IPS-20b (cell line): ENCODE measurements around the gene SLC23A3.
"Not testable (repeated sequence)": the region's sequence is repeated elsewhere in the genome, so short reads cannot be mapped to it uniquely, and the experiment has no call there.

ENCODE experiments used
- H3K27ac ChIP-seq: one replicate; pipeline ENCODE4 v1.5.1; 2013; ENCODE audit warnings: low read length
- H3K27me3 ChIP-seq: 2 replicates; pipeline ENCODE4 v1.6.1; 2013; ENCODE audit warnings: mild to moderate bottlenecking, low read length, inconsistent platforms; ENCODE audit not compliant: insufficient read depth
- H3K36me3 ChIP-seq: 2 replicates; pipeline ENCODE4 v1.6.1; 2013; ENCODE audit warnings: low read depth, mild to moderate bottlenecking, inconsistent platforms, low read length, moderate library complexity; ENCODE audit not compliant: insufficient read depth
- H3K4me1 ChIP-seq: 2 replicates; pipeline ENCODE4 v1.6.1; 2013; ENCODE audit warnings: mild to moderate bottlenecking, control low read depth, inconsistent platforms, low read length, moderate library complexity; ENCODE audit not compliant: insufficient read depth
- H3K4me3 ChIP-seq: 2 replicates; pipeline ENCODE4 v1.5.1; 2013; ENCODE audit warnings: mild to moderate bottlenecking, low read length, inconsistent platforms
- H3K9ac ChIP-seq: 2 replicates; pipeline ENCODE4 v1.6.1; 2013; ENCODE audit warnings: low read depth, mild to moderate bottlenecking, inconsistent platforms, low read length, moderate library complexity
- H3K9me3 ChIP-seq: 2 replicates; pipeline ENCODE4 v1.6.1; 2013; ENCODE audit warnings: mild to moderate bottlenecking, low read depth, low read length, inconsistent platforms; ENCODE audit not compliant: insufficient read depth

Gene SLC23A3

DNA sequence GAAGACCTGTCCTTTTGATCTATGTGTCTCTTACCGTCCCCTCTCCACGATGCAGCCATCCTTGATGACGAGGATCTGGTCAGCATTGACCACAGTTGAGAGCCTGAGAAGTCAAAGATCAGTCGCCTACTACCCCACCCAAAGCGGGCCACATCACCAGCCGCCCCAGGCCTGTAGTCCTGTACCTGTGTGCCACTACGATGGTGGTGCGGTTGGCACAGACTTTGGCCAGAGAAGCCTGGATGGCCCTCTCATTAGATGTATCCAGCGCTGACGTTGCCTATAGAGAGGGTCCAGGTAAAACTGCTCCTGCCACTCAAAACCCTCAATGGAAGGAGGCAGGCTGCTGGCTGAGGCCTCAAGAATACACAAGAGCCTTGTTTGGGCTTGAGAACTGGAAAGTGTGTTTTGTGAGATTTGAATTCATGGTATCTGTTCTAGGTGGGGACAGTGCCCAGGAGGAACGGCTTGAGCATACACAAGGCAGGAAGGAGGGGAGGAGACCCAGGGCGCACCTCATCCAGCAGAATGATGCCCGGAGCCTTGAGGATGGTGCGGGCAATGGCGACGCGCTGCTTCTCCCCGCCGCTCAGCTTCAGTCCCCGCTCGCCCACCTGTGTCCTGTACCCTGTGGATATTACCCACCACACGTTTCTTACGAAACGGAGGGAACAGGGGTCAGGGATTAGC, 40.5 kb upstream of the SLC23A3 start:
- peaks cover 64% of the 10 kb centered on the region for H3K36me3 ChIP-seq
- H3K27ac ChIP-seq, result no peak overlapping the region
- no peak overlapping the region for H3K9ac ChIP-seq
- H3K9me3 ChIP-seq, result no peaks in the 10 kb centered on the region
- no peak overlapping the region for H3K4me3 ChIP-seq
- H3K27me3 ChIP-seq, result no peaks in the 10 kb centered on the region
- peaks cover 4% of the 10 kb centered on the region; the same call in 1 of the 2 replicates for H3K4me1 ChIP-seq

DNA sequence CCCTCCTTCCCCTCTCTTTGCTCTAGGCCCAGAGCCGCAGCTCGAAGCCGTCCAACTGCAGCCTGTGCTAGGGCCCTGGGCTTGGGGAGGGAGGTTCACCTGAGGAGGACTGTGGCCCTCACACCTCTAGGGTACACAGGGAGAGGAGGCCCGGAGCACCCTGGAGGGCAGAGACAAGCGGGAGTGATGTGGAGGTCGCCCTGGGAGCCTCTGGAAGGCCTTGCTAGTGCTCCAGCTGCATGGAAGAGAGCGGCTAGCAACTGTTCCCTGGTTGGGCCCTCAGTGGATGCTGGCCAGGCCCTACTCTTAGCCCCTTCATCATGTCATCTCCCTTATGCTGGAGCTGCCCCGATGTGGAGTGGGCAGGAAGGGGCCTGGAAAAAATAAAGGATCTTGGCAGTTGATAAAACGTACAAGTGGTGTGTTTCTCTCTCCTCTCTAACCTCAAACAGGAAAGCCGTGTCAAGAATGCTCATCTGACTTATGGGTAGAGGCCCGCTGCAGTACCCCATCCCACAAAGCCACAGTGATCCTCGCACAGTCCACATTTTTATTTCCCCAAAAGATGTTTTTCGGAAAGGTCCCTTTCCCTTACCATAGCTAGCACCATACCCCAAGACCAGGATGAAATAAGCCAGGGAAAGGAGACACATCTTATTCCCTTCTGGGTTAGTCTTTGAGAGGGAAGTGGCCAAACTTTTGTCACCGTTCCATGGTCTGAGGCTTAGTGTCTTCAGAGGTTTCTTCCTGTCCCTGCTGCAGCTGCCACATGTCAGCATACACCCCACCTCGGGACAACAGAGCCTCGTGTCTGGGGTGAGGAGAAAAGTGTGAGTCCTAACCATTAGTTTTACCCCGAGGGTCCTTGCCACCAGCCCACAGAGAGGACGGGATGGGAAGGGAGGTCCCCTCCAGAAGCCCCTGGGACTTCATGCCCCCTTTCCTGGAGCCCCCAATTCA, 39.7 kb upstream of the SLC23A3 start:
- Histone ChIP-seq H3K4me1 (peaks cover 4% of the 10 kb centered on the region; the same call in 1 of the 2 replicates), H3K9ac (no peak overlapping the region), H3K36me3 (peaks cover 57% of the 10 kb centered on the region), H3K27ac (no peak overlapping the region), H3K9me3 (no peaks in the 10 kb centered on the region), H3K27me3 (no peaks in the 10 kb centered on the region), H3K4me3 (no peak overlapping the region)

DNA sequence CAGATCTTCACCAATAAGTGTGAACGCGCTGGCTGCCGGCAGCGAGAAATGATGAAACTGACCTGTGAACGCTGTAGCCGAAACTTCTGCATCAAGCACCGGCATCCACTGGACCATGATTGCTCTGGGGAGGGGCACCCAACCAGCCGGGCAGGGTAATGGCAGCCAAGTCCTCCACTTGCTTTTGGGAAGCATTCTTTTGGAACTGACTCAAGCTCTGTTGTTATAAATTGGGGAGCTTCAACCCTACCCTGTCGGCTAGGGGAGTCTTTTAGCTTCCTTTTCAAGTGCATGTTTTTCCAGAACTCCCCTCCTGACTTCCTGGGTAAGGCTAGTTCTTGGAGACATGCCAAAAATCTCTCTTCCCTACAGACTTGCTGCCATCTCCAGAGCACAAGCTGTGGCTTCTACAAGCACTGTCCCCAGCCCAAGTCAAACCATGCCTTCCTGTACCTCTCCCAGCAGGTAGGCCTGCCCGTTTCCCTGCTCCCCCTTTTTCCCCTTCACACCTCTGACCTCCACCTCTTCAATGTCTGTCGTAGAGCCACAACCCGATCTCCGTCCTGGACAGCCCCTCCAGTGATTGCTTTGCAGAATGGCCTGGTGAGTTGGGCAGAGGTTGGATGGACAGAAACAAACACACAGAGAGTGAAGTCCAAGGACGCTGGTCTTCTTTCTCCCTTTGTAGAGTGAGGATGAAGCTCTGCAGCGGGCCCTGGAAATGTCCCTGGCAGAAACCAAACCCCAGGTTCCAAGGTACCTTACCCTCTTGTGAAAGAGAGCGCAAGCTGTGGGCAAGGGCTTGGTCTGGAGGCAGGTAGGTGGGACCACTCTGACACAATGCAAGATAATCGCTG, 38.3 kb upstream of the SLC23A3 start:
- Histone ChIP-seq H3K27me3 (no peaks in the 10 kb centered on the region), H3K4me1 (peaks cover 4% of the 10 kb centered on the region; the same call in 1 of the 2 replicates), H3K27ac (no peak overlapping the region), H3K9me3 (no peaks in the 10 kb centered on the region), H3K36me3 (peaks cover 43% of the 10 kb centered on the region; the same call in 1 of the 2 replicates), H3K4me3 (peak overlapping the region; percentile 84; the same call in 1 of the 2 replicates), H3K9ac (peak overlapping the region; percentile 75; the same call in 1 of the 2 replicates)

DNA sequence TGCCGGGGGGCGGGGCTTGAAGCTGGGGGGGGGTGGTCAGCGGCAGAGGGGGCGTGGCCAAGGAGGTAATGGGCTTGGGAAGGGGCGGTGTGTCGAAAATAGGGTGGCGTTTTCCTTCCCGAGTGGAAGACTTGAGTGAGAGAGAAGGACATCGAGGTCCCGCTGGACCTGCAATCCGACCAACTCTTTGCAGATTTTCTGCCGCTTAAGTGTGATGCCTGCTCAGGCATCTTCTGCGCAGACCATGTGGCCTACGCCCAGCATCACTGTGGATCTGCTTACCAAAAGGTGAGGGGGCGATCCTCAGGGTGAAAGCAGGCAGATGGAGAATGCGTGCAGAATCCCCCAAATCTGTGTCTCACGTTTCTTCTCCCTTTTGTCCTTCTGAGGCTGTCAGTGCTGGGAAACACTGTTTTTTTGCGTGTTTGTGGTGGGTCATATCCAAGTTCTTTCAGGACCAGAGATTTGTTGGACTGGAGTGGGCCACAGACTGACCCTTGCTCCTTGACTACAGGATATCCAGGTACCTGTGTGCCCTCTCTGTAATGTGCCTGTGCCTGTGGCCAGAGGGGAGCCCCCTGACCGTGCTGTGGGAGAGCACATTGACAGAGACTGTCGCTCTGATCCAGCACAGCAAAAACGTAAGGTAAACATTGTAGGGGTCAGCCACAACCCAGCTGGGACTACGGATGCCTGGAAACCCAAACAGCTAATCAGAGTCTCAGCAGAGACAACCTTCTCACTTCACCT, 37.5 kb upstream of the SLC23A3 start:
- H3K4me1 ChIP-seq, result peaks cover 4% of the 10 kb centered on the region; the same call in 1 of the 2 replicates
- no peaks in the 10 kb centered on the region for H3K27me3 ChIP-seq
- peak overlapping the region; percentile 75; the same call in 1 of the 2 replicates for H3K9ac ChIP-seq
- H3K4me3 ChIP-seq, result peak overlapping the region; percentile 84
- H3K36me3 ChIP-seq, result peaks cover 35% of the 10 kb centered on the region; the same call in 1 of the 2 replicates
- H3K27ac ChIP-seq, result no peak overlapping the region
- H3K9me3 ChIP-seq, result no peaks in the 10 kb centered on the region

DNA sequence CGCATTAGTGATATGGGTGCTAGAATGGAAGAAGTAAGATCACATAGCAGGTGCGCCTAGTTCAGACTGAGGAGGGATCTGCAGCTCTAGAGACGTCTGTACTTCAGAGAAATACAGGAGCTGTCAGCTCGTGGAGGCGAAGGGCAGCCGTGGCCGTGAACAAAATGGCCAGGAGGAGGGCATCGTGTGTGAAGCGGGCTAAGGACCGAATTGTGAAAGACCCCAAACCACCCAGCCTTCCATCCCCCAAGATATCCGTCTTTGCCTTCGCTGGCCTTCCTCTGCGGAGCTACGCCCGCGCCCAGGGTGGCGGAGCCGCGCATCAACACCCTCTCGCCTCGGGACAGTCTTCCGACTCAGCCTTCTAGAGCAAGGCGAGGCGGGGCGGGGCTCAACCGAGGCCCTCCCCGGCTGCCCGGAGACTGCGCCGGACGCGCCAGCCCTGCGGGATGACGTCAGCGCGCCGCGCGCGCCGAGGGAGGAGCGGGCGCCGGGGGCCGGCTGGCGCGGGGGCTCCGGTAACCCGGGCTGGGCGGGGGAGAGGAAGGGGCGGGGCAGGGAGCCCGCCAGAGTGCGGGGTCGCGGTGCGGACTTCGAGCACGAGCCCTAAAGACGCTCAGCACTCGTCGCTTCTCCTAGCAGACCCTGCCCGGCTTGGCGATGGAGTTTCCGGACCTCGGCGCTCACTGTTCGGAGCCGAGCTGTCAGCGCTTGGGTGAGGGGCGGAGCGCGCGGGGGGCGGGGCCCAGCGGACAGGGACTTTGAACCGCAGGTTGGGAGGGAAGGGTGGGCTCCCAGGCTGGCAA, 36.7 kb upstream of the SLC23A3 start, which contains the start of gene ZFAND2B:
Gene ZFAND2B (plus strand): TSS at position 455 of the 806 bp plus-strand sequence. CDS start 206 bp downstream, at position 661.
- H3K4me1 ChIP-seq, result peaks cover 4% of the 10 kb centered on the region; the same call in 1 of the 2 replicates
- H3K36me3 ChIP-seq, result peaks cover 31% of the 10 kb centered on the region; the same call in 1 of the 2 replicates
- H3K9ac ChIP-seq, result peak within 1 kb of the TSS; percentile 75
- H3K27me3 ChIP-seq, result no peaks in the 10 kb centered on the region
- no peaks in the 10 kb centered on the region for H3K9me3 ChIP-seq
- H3K4me3 ChIP-seq, result peak within 1 kb of the TSS; percentile 84
- H3K27ac ChIP-seq, result no peak within 1 kb of the TSS

DNA sequence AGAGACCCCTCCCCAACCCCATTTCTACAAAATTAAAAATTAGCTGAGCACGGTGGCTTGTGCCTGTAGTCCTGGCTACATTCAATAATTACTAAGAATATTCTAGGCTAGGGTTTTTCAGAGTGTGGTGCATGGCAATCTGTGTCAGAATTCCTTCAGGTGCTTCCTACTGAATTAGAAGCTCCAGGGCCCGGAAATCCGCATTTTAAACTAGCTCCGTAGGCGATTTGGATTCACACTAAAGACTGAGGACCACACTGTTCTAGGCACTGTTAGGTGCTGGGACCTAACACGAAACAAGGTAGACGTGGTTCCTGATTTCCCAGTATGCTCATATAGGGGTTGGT, 36.1 kb upstream of the SLC23A3 start:
- peaks cover 26% of the 10 kb centered on the region; the same call in 1 of the 2 replicates for H3K36me3 ChIP-seq
- H3K9me3 ChIP-seq, result no peaks in the 10 kb centered on the region
- peak overlapping the region; percentile 84 for H3K4me3 ChIP-seq
- no peaks in the 10 kb centered on the region for H3K27me3 ChIP-seq
- H3K9ac ChIP-seq, result peak overlapping the region; percentile 73; the same call in 1 of the 2 replicates
- H3K27ac ChIP-seq, result no peak overlapping the region
- peaks cover 4% of the 10 kb centered on the region; the same call in 1 of the 2 replicates for H3K4me1 ChIP-seq

DNA sequence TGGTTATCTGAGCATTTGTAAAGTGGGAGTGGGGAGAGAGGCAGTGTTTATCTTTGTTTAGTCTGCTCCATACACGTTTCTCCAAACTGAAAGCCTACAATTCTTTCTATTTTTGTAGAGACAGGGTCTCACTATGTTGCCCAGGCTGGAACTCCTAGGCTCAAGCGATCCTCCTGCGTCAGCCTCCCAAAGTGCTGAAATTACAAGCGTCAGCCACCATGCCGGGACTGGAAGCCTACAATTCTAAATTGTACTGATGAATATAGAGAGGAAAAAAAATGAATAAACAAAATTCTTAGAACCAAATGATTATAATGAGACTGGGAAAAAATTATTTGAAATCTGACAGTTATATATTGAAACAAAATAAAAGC, 35.3 kb upstream of the SLC23A3 start:
- H3K9me3 ChIP-seq, result no peaks in the 10 kb centered on the region
- no peaks in the 10 kb centered on the region for H3K27me3 ChIP-seq
- H3K4me1 ChIP-seq, result peaks cover 4% of the 10 kb centered on the region; the same call in 1 of the 2 replicates
- no peak overlapping the region for H3K27ac ChIP-seq
- peaks cover 20% of the 10 kb centered on the region; the same call in 1 of the 2 replicates for H3K36me3 ChIP-seq
- no peak overlapping the region for H3K9ac ChIP-seq
- H3K4me3 ChIP-seq, result no peak overlapping the region

DNA sequence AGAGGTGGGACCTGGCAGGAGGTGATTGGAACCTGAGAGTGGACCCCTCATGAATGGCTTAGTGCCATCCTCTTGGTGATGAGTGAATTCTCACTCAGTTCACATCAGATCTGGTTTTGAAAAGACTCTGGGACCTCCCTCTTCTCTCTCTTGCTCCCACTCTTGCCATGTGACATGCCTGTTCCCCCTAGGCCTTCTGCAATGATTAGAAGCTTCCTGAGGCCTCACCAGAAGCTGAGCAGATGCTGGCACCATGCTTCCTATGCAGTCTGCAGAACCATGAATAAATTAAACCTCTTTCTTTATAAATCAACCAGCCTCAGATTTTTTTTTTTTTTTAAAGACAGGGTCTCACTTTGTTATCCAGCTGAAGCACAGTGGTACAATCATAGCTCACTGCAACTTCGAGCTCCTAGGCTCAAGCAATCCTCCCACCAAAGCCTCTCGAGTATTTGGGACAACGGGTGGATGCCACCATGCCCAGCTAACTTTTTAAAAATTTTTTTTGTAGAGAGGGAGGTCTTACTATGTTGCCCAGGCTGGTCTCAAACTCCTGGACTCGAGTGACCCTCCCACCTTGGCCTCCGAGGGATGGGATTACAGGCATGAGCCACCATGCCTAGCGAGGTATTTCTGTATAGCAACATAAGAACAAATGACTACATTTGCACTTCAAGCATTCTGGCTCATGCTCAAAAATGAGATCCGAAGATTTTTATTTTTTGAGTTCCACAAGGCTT, 34.8 kb upstream of the SLC23A3 start:
- no peak overlapping the region for H3K4me3 ChIP-seq
- H3K27ac ChIP-seq, result no peak overlapping the region
- no peak overlapping the region for H3K9ac ChIP-seq
- no peaks in the 10 kb centered on the region for H3K27me3 ChIP-seq
- peaks cover 15% of the 10 kb centered on the region; the same call in 1 of the 2 replicates for H3K36me3 ChIP-seq
- peaks cover 4% of the 10 kb centered on the region; the same call in 1 of the 2 replicates for H3K4me1 ChIP-seq
- no peaks in the 10 kb centered on the region for H3K9me3 ChIP-seq

DNA sequence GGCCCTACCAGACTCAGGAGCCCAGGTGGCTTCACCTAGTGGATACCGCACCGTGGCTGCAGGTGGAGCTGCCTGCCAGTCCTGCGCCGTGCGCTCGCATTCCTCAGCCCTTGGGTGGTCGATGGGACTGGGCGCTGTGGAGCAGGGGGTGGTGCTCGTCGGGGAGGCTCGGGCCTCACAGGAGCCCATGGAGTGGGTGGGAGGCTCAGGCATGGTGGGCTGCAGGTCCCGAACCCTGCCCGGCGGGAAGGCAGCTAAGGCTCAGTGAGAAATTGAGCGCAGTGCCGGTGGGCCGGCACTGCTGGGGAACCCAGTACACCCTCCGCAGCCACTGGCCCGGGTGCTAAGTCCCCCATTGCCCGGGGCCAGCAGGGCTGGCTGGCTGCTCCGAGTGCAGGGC, 31.5 kb upstream of the SLC23A3 start:
- H3K36me3 ChIP-seq, H3K27me3 ChIP-seq, H3K4me3 ChIP-seq, H3K9me3 ChIP-seq, H3K9ac ChIP-seq, H3K4me1 ChIP-seq, H3K27ac ChIP-seq: not testable (repeated sequence)
